CD4-positive, alpha-beta T cell (primary cell): Measurements from ENCODE around the gene THOP1. TPM values are rescaled to one million over a fixed set of nuclear protein-coding genes. Genes with fewer than 3 reads are reported as not detected.

Source experiments
- ATAC-seq: fragments of 200-7000 bp; cut with Tn5 transposase; one replicate; pipeline ENCODE4 v1.10.0; 2022; ENCODE audit warnings: mild to moderate bottlenecking; ENCODE audit not compliant: poor library complexity
- CTCF ChIA-PET: fragments of 350-600 bp; sonication (Branson Sonifier 250); formaldehyde crosslinking; loops from one replicate; lab custom pipeline; 2021; ENCODE audit warnings: antibody characterized with exemption, inconsistent platforms; lab: Charles Lee
- POLR2A ChIA-PET: fragments of 350-600 bp; sonication (Branson Sonifier 250); formaldehyde crosslinking; loops from one replicate; lab custom pipeline; 2021; ENCODE audit warnings: antibody characterized with exemption, inconsistent platforms; lab: Charles Lee
- DNase-seq, 14 experiments: peaks; one replicate each; pipeline ENCODE4 v3.0.0-alpha.2; 2013 to 2020; ENCODE audit warnings: mixed read lengths in 2 of 14
- H3K27ac ChIP-seq, 2 donors: one replicate each; pipeline versions ENCODE4 v1.5.1 to v1.7.0; 2013; ENCODE audit warnings: low read length in 2 of 2, low read depth in 1 of 2, mild to moderate bottlenecking in 1 of 2
- H3K27me3 ChIP-seq, 2 experiments: 1 replicate in 1 of 2; 2 replicates in 1 of 2; pipeline versions ENCODE4 v1.6.1 to v1.7.0; 2013; ENCODE audit warnings: low read length in 2 of 2, control low read depth in 1 of 2, mild to moderate bottlenecking in 1 of 2, moderate library complexity in 1 of 2; ENCODE audit not compliant: insufficient read depth in 2 of 2, control insufficient read depth in 1 of 2
- H3K36me3 ChIP-seq: one replicate; pipeline ENCODE4 v1.6.1; 2013; ENCODE audit warnings: low read length, control low read depth; ENCODE audit not compliant: insufficient read depth
- H3K4me1 ChIP-seq: one replicate; pipeline ENCODE4 v1.6.1; 2013; ENCODE audit warnings: low read length, control low read depth; ENCODE audit not compliant: insufficient read depth
- H3K4me3 ChIP-seq: one replicate; pipeline ENCODE4 v1.5.1; 2013; ENCODE audit warnings: mild to moderate bottlenecking, low read length, moderate library complexity
- H3K9me3 ChIP-seq, 2 experiments: 1 replicate in 1 of 2; 2 replicates in 1 of 2; pipeline versions ENCODE4 v1.6.1 to v1.7.0; 2013; ENCODE audit warnings: low read length in 2 of 2, mild to moderate bottlenecking in 2 of 2, control low read depth in 1 of 2, moderate library complexity in 1 of 2; ENCODE audit not compliant: control insufficient read depth in 1 of 2, insufficient read depth in 1 of 2
- H3K27ac Mint-ChIP-seq: one replicate; pipeline ENCODE4 v1.8.0; 2020; ENCODE audit warnings: mixed read lengths
- H3K27me3 Mint-ChIP-seq: one replicate; pipeline ENCODE4 v1.8.0; 2021; ENCODE audit warnings: mixed read lengths
- H3K36me3 Mint-ChIP-seq: one replicate; pipeline ENCODE4 v1.8.0; 2021; ENCODE audit warnings: low read depth, mixed read lengths
- H3K4me1 Mint-ChIP-seq: one replicate; pipeline ENCODE4 v1.8.0; 2021; ENCODE audit warnings: low read depth, mixed read lengths
- H3K4me3 Mint-ChIP-seq: one replicate; pipeline ENCODE4 v1.8.0; 2020; ENCODE audit warnings: mild to moderate bottlenecking, mixed read lengths
- H3K9me3 Mint-ChIP-seq: one replicate; pipeline ENCODE4 v1.8.0; 2020; ENCODE audit warnings: mixed read lengths
- intact Hi-C, 2 experiments: fragments of 100-400 bp; cut with DNase I in 1 of 2; cut with micrococcal nuclease in 1 of 2; formaldehyde crosslinking; loops; one replicate each; pipeline versions ENCODE4 v1.15.1 to v1.9.0; 2023 to 2025; cut with DNase I, micrococcal nuclease
- total RNA-seq, 174 experiments: library from RNA in 2 of 174; stranded (reverse) in 2 of 174; gene quantifications; one replicate each; pipeline ENCODE4 v1.2.3 and lab custom pipeline; 2021 to 2026
- TF ChIP-seq, protein P1 (sequence below): fragments of 200-600 bp; IDR thresholded peaks from one replicate; pipeline ENCODE4 v1.8.0; 2022; ENCODE audit warnings: antibody characterized with exemption, mild to moderate bottlenecking

The THOP1 gene
- total RNA-seq, 2 experiments from 2014 or later, result 26.6 to 27.3 TPM

DNA sequence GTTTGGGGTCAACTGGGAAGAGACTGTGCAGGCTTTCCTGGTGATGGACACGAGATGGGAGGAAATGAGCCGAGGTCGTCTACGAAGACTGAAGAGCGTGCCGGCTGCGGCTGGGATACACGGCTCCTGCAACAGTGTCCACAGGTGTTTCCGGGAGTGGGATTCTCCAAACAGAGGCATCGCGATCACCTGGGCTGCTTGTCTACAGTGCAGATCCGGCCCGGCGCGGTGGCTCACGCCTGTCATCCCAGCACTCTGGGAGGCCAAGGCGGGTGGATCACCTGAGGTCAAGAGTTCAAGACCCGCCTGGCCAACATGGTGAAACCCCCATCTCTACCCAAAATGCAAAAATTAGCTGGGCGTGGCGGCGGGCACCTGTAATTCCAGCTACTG lies 33.9 kb upstream of the THOP1 start:
- POLR2A ChIA-PET, result no interaction called here

DNA sequence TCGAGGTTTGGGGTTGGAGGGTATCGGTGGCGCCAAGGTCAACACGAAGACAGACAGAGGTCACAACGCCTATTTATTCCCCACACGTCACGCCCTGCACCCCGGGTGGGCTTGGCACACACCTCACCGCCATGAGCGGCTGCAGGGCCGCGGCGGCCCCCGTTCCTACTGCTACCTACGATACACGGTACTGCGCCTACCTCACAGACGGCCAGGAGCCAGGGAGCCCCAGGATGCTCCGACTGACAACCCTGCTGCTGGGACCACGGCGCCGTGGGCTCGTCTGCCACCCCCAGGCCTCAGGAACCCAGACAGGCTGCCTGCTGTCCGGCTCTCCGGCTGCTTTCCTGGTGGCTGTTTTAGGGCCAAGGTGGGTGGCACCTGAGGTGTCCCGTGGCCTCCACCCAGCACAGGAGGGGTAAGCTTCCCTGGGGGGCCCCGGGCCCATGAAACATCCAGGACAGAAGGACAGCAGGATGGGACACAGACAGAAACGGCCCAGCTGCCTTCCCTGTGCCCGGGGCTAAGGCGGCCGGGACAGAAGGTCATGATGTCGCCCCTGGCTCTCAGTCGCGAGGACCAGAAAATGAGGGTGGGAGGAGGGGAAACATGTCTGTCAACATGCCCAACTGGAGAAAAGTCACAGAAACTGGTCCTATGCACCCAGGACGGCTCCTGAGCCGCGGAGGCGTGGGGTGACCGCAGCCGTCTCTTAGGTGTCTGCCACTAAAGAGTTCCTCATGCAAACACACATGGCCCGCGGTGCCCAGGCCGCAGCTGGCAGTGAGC lies 30.4 kb upstream of the THOP1 start:
- no peak overlapping the region for H3K27ac ChIP-seq
- no peak for DNase-seq
- Mint-ChIP-seq H3K36me3 (peaks cover 26% of the 10 kb centered on the region), H3K27me3 (no peaks in the 10 kb centered on the region), H3K4me1 (peaks cover 5% of the 10 kb centered on the region), H3K27ac (no peak overlapping the region), H3K4me3 (no peak overlapping the region), H3K9me3 (no peaks in the 10 kb centered on the region)
- TF ChIP-seq, protein P1, sequence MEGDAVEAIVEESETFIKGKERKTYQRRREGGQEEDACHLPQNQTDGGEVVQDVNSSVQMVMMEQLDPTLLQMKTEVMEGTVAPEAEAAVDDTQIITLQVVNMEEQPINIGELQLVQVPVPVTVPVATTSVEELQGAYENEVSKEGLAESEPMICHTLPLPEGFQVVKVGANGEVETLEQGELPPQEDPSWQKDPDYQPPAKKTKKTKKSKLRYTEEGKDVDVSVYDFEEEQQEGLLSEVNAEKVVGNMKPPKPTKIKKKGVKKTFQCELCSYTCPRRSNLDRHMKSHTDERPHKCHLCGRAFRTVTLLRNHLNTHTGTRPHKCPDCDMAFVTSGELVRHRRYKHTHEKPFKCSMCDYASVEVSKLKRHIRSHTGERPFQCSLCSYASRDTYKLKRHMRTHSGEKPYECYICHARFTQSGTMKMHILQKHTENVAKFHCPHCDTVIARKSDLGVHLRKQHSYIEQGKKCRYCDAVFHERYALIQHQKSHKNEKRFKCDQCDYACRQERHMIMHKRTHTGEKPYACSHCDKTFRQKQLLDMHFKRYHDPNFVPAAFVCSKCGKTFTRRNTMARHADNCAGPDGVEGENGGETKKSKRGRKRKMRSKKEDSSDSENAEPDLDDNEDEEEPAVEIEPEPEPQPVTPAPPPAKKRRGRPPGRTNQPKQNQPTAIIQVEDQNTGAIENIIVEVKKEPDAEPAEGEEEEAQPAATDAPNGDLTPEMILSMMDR, result no peak
- ChIA-PET CTCF (no interaction called here), POLR2A (no interaction called here)
- no peak overlapping the region for H3K4me3 ChIP-seq
- no peaks in the 10 kb centered on the region for H3K4me1 ChIP-seq
- no peak for ATAC-seq
- intact Hi-C loops, result no loop called here
- H3K36me3 ChIP-seq, result peaks cover 37% of the 10 kb centered on the region
- H3K27me3 ChIP-seq, result no peaks in the 10 kb centered on the region
- no peaks in the 10 kb centered on the region for H3K9me3 ChIP-seq

More for the DNA sequence above, 33.9 kb upstream of the THOP1 start:
- Mint-ChIP-seq H3K27ac (no peak overlapping the region), H3K27me3 (no peaks in the 10 kb centered on the region), H3K4me1 (no peaks in the 10 kb centered on the region), H3K36me3 (peaks cover 5% of the 10 kb centered on the region), H3K4me3 (no peak overlapping the region), H3K9me3 (no peaks in the 10 kb centered on the region)
- Histone ChIP-seq H3K4me1 (peaks cover 6% of the 10 kb centered on the region), H3K36me3 (peaks cover 21% of the 10 kb centered on the region), H3K4me3 (no peak overlapping the region), H3K9me3 (no peaks in the 10 kb centered on the region), H3K27me3 (no peaks in the 10 kb centered on the region), H3K27ac (no peak overlapping the region)
- CTCF ChIA-PET, result interaction anchor here (2.6 kb wide), 1 partner anchor 103 kb away, joined by 58 read pairs; no protein-coding TSS in a partner anchor
- no peak for DNase-seq
- intact Hi-C loops, result no loop called here
- TF ChIP-seq, protein P1, result no peak
- no peak for ATAC-seq

DNA sequence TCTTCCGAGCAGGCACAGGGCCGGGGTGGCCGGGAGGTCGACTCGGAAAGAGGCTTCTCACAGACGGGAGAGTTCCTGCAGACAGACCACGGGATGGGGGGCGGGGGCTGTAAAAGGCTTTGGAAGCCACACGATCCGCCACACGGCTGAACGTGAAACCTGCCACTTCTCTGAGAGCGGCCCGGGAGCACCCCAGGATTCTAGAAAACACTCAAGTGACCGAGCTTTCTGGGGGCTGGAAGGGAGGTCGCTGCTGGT lies 29.9 kb upstream of the THOP1 start:
- Histone ChIP-seq H3K27ac (no peak overlapping the region), H3K9me3 (no peaks in the 10 kb centered on the region), H3K36me3 (peaks cover 37% of the 10 kb centered on the region), H3K27me3 (no peaks in the 10 kb centered on the region), H3K4me1 (no peaks in the 10 kb centered on the region), H3K4me3 (no peak overlapping the region)
- TF ChIP-seq, protein P1, result no peak
- no peak for ATAC-seq
- POLR2A ChIA-PET, result interaction anchor here (0.6 kb wide), 1 partner anchor 23 kb away, joined by 3 read pairs; no protein-coding TSS in a partner anchor
- Mint-ChIP-seq H3K4me1 (peaks cover 5% of the 10 kb centered on the region), H3K4me3 (no peak overlapping the region), H3K9me3 (no peaks in the 10 kb centered on the region), H3K36me3 (peaks cover 26% of the 10 kb centered on the region), H3K27me3 (no peaks in the 10 kb centered on the region), H3K27ac (no peak overlapping the region)
- CTCF ChIA-PET, result no interaction called here
- DNase-seq, result no peak
- intact Hi-C loops, result no loop called here
